22Rv1 (cell line): ENCODE data around the gene PPCS.

ENCODE experiments used
- CTCF ChIP-seq: fragments of 450-650 bp; IDR thresholded peaks from 2 replicates; pipeline ENCODE4 v1.5.1; 2017; ENCODE audit warnings: mild to moderate bottlenecking
- ZFX ChIP-seq: fragments of 450-650 bp; IDR thresholded peaks from 2 replicates; pipeline ENCODE4 v1.6.1; 2017; ENCODE audit warnings: antibody characterized with exemption, borderline replicate concordance

- TF ChIP-seq CTCF (no peak), ZFX (no peak)
Measured at GRCh38 chr1:42431514-42431913, 24.8 kb upstream of the PPCS start.
